SH-SY5Y (cell line): ENCODE data around the gene TUBE1.

Experiments used
- GATA2 ChIP-seq: IDR thresholded peaks from 2 replicates; pipeline ENCODE4 v1.6.1; 2011; ENCODE audit warnings: mild to moderate bottlenecking, low read depth, low read length
- GATA3 ChIP-seq: IDR thresholded peaks from 2 replicates; pipeline ENCODE4 v1.6.1; 2011; ENCODE audit warnings: low read depth, mild to moderate bottlenecking, low read length, moderate library complexity

- TF ChIP-seq GATA2 (no peak), GATA3 (no peak)
Measured at GRCh38 chr6:112036088-112036637, 51.1 kb downstream of the TUBE1 start.
